NCI-H526 treated with DMSO at 0.1 percent for 48 hours (cell line): ENCODE data around the gene TRPT1.
A peak's percentile ranks its signal among the peaks of the same experiment; 100 is the strongest.

Experiments
- DNase-seq: peaks from one replicate; lab custom pipeline; 2025; lab: John Stamatoyannopoulos, UW

TRPT1 gene

DNA sequence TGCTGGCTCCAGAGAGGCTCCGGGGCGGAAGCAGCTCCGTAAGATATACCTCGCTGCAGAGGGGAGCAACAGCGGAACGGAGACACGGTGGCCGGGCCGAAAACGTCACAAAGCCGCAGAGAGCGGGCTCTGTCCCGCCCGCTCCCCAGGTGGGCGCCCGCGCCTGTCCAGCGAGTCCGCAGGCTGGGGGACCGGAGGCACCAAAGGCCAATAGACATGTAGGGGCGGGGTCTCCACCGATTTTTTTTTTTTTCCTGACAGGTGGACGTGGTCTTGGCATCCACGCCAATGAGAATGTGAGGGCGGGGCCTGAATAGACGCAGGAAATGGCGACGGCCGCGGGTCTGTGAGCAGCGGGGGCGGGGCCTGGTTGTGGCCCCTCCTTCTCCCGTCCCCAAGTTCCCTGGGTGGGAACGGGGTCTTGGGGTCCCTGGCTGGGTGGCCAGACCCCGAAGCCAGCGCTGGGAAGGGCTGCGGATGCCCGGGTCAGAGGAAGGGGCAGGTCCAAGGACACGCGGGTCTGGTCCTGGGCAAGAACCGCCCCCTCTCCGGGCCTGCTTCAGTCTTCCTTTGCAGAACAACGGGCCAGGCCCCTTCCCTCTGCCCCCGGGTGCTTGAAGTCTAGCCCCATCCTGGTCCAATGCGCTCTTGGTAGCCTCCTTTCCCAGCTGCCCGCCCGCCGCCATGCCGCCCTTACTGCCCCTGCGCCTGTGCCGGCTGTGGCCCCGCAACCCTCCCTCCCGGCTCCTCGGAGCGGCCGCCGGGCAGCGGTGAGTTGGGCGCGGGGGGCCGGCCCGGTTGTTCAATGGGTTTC lies 4.4 kb upstream of the TRPT1 start, which contains the start of gene DNAJC4:
Gene DNAJC4, plus strand, starts transcription at position 378 of the 814 bp plus-strand sequence. Its CDS starts 307 bp downstream, at position 685.
- DNase-seq = peak; percentile 97

DNA sequence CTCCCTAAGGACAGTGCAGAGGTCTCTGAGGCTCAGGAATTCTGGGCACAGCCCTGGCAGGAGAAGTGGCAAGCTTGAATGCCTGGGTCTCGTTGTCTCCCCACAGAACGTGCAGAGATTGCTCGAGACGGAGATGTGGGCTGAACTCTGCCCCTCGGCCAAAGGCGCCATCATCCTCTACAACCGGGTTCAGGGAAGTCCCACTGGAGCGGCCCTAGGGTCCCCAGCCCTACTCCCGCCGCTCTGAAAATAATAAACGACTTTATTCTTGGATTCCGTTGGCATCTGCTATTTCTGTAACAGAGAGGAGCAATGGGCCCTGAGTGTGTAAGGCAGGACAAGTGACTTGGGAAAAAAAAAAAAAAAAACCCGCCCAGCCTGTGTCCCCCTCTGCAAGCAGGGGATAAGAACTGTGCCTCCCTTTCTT lies 3.8 kb upstream of the TRPT1 start:
- no peak for DNase-seq

DNA sequence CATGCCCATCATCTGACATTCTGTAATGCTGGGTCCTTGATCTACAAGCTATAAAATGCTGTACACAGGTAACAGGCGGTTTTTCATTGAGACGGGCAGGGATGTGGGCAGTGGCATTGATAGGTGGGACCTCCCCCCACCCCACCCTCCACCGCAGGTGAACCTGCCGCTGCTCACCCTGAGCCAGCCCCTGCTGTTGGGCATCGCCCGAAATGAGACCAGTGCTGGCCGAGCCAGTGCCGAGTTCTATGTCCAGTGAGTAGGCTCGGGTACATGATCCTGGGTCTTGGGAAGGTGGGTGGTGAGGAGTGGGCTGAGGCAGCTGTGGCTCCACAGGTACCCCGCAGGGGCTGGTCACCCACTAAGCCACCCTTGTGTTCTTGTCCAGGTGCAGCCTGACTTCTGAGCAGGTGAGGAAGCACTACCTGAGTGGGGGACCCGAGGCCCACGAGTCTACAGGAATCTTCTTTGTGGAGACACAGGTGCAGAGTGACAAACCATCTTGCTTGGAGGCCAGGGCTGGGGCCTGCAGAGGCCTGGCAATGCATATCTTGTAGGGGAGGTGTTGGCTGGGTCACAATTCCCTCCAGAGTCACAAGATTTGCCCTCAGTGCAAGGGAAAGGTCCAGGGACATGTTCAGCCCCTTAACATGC lies 3.2 kb upstream of the TRPT1 start:
- DNase-seq = no peak

DNA sequence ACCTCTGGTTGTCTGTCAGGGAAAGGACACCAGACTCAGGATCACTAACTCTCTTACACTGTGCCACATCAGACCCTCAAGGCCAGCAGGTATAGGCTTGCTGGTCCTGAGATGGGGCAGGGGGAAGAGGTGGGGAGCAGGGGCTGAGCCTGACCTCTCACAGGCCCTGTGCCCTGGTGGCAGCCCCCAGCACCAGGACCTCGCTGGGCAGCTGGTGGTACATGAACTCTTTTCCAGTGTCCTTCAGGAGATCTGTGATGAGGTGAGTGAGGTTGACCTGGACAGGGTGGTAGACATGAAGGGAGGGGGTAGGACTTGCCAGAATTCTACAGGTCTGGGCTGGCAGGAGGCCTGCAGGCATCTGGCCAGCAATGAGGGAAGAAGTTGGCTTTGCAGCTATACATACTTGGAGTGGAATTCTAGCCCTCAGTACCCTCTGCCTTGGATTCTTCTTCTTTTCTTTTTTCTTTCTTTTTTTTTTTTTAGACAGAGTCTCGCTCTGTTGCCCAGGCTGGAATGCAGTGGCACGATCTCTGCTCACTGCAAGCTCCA lies 1.5 kb upstream of the TRPT1 start:
- no peak for DNase-seq

DNA sequence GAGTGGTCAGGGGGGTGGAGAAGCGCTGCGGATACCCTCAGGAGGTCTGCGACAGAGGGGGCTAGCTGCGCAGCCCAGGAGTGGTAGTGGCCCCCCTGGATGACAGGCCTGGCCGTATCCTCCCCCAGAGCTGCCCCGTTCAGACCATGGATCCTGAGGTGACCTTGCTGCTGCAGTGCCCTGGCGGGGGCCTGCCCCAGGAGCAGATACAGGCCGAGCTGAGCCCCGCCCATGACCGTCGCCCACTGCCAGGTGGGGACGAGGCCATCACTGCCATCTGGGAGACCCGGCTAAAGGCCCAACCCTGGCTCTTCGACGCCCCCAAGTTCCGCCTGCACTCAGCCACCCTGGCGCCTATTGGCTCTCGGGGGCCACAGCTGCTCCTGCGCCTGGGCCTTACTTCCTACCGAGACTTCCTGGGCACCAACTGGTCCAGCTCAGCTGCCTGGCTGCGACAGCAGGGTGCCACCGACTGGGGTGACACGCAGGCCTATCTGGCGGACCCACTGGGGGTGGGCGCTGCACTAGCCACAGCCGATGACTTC lies 593 bp upstream of the TRPT1 start:
- DNase-seq = peak; percentile 40

DNA sequence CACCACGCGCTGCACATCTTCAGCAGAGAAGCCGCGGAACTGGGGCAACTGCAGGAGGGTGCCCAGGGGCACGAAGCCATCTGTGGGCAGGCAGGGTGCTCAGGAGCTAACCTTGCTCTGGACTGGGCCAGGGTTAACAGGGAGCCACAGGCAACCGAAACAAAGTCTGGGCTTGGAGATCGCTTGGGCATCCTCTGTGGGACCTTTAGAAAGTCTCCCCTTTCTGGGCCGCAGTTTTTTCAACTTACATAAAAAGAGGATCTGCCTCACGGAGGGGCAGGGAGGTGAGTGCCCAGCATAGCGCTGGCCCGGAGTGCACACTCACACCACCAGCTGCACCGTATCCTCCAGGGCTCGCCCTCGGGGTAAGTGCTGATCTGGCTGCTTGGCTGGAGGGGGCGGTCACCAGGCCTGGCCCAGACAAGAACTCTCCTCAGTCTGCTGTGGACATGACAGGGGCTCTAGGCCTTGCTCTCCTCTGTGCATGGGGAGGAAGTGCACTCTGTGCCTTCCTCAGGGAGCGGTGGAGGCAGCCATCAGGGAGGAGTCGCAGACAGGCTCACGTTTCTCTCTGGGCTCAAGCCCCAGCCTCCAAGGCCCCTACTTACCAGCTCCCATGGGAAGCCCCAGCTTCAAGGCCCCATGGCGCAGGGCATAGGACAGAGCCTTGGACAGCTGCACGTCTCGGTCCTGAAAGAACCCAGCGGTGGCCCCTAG lies 937 bp downstream of the TRPT1 start:
- no peak for DNase-seq

DNA sequence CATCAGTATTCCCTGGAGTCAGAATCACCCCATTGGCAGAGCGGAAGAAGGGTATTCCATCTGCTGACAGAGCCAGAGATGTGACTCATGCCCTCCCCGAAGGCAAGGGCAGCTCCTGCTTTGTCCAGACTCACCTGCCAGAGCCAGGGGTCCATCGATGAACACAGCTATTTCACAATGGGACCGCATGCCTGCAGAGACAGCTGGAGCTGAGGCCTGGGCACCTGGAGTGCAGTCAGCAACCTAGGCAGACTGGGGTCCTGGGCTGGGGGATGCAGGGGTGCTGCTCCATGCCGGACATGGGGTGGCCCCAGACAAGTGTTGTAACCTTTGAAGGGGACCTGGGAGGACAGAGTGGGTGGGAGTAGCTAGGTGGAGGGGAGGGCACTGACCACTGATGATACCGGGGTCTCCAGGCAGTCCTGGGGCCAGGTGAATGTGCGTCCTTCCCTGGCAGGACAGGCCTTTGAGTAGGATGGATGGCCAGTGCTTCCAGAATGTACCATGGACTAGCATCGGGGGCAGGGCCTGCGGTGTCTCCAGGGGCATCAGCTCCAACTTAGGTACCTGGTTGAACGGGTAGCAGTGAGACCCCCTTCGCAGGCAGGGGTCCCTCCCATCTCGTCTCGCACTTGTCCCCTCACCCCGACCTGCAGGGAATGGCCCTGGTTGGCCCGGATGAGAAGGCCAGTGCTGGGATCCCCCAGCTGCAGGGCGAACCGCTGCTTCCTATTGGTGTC lies 1.7 kb downstream of the TRPT1 start:
- no peak for DNase-seq

DNA sequence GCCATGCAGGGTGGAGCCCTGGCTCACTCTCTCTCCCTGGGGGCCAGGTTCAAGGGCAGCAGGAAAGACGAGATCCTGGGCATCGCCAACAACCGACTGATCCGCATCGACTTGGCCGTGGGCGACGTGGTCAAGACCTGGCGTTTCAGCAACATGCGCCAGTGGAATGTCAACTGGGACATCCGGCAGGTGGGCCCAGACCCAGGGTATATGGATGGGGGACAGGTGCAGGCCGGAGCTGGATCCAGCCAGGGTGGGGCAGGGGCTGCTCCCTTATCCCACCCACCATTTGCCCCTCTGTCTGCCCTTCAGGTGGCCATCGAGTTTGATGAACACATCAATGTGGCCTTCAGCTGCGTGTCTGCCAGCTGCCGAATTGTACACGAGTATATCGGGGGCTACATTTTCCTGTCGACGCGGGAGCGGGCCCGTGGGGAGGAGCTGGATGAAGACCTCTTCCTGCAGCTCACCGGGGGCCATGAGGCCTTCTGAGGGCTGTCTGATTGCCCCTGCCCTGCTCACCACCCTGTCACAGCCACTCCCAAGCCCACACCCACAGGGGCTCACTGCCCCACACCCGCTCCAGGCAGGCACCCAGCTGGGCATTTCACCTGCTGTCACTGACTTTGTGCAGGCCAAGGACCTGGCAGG lies 2.9 kb downstream of the TRPT1 start:
- no peak for DNase-seq

DNA sequence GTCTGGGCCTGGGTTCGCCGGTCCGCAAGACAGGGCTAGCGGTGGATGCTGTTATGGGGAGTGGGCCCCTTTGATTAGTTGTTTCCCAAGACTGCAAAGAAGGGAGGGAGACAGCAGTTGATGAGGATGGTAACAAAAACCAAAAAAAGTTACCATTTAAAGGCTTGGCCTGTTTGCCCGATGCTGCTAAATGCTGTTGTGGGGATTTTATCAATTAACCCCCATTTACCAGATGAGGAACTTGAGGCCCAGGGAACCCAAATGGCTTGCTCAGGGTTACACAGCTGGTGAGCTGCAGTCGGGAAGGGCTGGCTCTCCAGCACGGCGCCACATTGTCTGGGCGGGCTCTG lies 3.4 kb downstream of the TRPT1 start:
- DNase-seq = no peak

DNA sequence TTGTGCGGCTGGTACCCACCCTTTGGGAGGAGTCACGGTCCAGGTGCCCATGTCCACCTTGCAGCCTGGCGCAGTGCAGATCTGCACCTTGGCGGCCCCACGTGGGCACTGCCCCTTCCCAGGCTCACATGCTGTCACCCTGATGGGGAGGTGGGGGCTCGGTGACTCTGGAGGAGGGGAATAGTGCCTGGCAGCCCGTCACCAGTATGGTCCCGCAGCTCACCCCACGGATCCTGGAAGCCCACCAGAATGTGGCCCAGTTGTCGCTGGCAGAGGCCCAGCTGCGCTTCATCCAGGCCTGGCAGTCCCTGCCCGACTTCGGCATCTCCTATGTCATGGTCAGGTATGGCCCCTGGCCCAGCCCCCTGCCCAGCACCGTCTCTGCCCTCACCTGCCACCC lies 5.2 kb downstream of the TRPT1 start:
- no peak for DNase-seq

DNA sequence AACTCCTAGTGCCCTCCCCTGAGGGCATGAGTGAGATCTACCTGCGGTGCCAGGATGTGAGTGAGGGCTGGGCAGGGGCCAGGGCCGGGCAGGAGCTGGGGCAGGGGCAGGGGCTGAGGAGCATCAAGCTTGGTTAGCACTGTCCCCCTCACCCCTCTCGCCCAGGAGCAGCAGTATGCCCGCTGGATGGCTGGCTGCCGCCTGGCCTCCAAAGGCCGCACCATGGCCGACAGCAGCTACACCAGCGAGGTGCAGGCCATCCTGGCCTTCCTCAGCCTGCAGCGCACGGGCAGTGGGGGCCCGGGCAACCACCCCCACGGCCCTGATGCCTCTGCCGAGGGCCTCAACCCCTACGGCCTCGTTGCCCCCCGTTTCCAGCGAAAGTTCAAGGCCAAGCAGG lies 5.7 kb downstream of the TRPT1 start:
- DNase-seq = no peak

DNA sequence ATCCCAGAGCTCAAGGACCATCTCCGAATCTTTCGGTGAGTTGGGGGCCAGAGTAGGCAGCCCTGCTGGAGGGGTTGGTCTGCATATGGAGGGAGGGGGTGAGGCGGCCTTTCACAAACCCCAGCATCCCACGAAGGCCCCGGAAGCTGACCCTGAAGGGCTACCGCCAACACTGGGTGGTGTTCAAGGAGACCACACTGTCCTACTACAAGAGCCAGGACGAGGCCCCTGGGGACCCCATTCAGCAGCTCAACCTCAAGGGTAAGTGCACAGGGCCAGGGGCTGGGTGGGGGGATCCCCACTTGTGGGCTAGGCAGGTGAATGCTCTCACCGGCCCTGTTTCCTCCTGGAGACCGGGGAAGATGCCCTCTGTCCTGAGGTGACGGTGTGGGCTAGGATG lies 6.2 kb downstream of the TRPT1 start:
- DNase-seq = no peak

DNA sequence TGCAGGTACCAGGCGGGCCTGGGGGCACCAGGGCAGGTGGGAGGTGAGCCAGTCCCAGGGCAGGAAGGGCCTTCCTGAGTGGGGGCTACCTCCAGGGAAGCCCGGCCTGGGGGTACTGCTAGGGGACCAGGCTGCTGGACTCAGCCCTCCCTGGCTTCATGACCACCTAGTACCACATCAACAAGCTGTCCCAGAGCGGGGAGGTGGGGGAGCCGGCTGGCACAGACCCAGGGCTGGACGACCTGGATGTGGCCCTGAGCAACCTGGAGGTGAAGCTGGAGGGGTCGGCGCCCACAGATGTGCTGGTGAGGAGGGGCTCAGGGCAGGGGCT lies 6.7 kb downstream of the TRPT1 start:
- DNase-seq = no peak

DNA sequence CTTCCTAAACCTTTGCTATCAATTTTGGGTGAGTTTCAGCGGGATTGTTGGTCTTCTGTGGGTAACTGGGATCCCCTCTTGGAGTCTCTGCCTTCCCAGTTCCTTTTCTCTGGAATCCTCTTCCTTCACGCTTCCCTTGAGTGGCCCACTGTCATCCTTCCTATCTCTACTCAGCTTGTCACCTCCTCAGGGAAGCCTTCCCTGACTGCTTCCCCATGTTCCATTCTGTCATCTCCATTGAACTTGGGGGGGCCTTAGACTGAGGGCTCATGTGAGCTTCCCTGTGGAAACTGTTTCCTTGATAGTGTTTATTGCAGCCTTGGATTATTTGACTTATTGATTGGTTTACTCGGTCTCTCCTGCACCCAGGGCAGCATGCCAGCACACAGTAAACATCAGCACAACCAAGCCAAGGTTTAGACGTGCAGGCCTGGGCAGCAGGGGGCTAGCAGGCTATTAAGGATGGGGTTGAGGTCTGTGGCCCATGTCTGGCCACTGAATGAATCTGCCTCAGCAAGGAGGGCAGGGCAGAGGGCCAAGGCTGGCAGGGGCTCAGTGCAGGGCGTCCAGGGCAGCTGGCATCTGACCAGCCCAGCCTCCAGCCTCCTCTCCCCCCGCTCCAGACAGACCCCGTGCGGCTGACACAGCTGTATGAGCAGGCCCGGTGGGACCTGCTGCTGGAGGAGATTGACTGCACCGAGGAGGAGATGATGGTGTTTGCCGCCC lies 7.2 kb downstream of the TRPT1 start:
- DNase-seq = no peak

DNA sequence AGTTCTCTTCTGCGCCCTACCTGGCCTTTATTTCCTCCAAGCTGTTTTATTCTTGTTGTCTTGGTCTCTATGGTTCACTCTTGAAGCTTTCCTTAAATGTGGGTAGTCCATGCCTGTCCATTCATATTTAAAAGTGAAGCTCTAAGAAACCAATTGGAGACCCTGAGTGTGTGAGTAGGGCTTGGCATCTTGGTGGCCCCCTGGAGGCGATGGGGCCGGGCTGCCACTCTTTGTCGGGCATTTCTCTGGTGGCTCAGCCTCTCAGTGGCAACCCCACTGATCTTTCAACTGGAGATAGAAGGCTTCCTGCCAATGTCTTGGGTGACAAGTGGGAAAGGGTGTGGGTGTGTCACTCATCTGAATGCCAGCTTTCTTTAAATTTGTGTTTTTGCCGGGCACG lies 9.1 kb downstream of the TRPT1 start:
- DNase-seq = no peak

DNA sequence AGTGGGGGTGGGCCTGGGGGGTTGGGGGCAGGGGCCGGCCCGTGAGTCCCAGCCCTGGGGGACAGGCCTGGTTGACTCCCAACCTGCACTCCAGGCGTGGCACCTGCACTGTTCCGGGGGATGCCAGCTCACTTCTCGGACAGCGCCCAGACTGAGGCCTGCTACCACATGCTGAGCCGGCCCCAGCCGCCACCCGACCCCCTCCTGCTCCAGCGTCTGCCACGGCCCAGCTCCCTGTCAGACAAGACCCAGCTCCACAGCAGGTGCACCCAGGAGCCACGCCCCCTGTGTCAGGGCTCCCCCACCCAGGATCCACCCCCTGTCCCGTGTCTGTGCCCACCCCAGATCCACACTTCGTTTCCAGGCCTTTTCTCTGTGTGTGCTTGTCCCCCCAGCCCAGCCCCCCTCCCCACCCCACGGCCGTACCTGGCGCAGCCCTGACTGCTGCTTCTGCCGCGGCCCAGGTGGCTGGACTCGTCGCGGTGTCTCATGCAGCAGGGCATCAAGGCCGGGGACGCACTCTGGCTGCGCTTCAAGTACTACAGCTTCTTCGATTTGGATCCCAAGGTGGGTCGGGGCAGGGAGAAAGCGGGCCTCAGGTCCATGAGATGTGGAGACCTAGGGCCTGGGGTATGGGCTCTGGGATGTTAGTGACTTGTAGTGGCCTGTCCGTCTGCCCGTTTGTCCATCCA lies 14.7 kb downstream of the TRPT1 start:
- no peak for DNase-seq

DNA sequence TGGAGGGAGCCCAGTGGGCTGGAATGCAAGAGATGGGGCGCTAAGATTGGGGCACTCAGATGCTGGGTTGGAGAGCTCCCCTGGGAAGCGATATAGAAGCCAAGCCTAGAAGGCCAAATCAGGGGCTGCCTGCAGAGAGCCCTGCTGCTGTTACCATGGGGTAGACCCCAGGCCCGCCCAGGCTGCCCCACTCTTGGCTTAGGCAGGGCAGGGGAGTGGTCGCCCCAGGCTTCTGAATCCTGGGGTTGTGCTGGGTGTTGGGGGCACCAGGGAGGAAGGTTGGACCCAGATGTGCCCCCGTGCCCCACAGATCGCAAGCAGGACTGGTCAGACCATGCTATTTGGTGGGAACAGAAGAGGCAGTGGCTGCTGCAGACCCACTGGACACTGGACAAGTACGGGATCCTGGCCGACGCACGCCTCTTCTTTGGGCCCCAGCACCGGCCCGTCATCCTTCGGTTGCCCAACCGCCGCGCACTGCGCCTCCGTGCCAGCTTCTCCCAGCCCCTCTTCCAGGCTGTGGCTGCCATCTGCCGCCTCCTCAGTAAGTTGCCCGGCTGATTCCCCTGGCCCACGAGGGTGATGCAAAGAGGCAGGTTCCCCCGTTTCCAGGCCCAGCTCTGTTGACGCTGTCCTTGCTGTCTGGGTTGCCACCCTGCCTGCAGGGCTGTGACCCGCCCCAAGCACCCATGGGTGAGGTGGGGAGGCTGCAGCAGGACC lies 15.5 kb downstream of the TRPT1 start:
- DNase-seq = no peak

DNA sequence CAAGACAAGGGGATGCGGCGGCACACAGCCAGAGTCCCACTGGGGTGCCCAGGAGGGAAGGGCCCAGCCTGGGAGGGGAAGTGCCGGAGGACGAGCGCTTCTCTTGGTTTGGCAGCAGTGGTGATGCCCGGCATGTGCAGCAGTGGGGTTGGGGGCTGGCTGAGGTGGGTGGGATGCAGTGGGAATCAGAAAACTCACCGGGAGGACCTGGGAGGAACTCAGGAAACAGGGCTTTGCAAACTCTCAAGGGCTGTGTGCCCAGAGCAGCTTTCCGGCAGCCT lies 16.5 kb downstream of the TRPT1 start:
- no peak for DNase-seq

DNA sequence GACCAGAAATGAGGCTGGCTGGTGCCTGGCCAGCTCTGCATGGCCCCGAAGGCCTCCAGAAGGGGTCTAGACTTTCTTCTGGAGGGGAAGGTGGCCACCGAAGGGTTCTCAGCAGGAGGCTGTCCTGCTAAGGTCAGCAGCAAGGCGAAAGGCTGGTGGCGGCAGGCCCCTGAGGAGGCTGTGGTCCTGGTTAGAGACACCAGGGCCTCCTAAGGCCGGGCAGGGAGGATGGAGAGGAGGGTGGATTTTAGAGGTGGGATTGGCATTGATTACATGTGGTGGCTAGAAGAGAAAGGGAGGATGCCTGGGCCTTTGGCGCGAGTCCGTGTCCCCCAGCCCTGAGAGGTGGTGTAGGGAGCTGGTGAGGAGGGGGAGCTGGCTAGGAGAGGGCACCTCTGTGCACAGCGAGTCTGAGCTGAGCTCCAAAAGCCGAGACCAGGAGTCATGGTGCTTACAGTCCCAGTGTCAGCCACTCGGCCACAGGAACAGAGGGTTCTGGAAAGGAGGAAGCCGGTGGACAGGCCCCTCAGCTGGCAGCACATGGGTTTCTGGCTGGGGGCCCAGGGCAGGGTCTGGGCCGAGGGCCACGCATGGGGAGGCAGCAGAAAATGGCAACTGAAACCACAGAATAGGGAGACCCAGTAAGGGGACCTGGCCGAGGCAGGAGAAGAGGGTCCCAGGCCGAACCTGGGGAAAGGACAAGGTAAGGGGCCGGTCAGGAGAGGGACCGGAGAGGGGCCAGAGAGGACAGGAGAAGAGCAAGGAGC lies 17.0 kb downstream of the TRPT1 start:
- no peak for DNase-seq
